Suprapubic skin (tissue), 4 donors: ENCODE data around the gene NEURL1. TPM values are rescaled to one million over a fixed set of nuclear protein-coding genes. Genes with fewer than 3 reads are reported as not detected.

Experiments used
- DNase-seq, 2 donors: peaks; one replicate each; pipeline ENCODE4 v3.0.0-alpha.2; 2019; ENCODE audit warnings: low spot score in 2 of 2
- H3K27ac ChIP-seq: fragments of 200-600 bp; sonication (generic); one replicate; pipeline ENCODE4 v1.5.1; 2019
- H3K27me3 ChIP-seq: fragments of 200-600 bp; sonication (generic); one replicate; pipeline ENCODE4 v1.5.1; 2019
- H3K36me3 ChIP-seq: fragments of 200-600 bp; sonication (generic); one replicate; pipeline ENCODE4 v1.5.1; 2019
- H3K4me1 ChIP-seq: fragments of 200-600 bp; sonication (generic); one replicate; pipeline ENCODE4 v1.5.1; 2019
- H3K4me3 ChIP-seq: fragments of 200-600 bp; sonication (generic); one replicate; pipeline ENCODE4 v1.5.1; 2019; ENCODE audit warnings: mild to moderate bottlenecking
- H3K9me3 ChIP-seq: fragments of 200-600 bp; sonication (generic); one replicate; pipeline ENCODE4 v1.5.1; 2019
- CTCF ChIP-seq, 2 donors: fragments of 200-600 bp in 1 of 2; fragments of 450-650 bp in 1 of 2; sonication (generic) in 1 of 2; IDR thresholded peaks; one replicate each; pipeline ENCODE4 v1.5.1; 2016 to 2019; ENCODE audit warnings: antibody characterized with exemption in 2 of 2, mild to moderate bottlenecking in 1 of 2, moderate library complexity in 1 of 2
- EP300 ChIP-seq: sonication (generic); formaldehyde crosslinking; IDR thresholded peaks from one replicate; pipeline ENCODE4 v1.6.1; 2017; ENCODE audit warnings: antibody characterized with exemption
- POLR2A ChIP-seq, 2 donors: fragments of 450-650 bp; IDR thresholded peaks; one replicate each; pipeline ENCODE4 v1.6.1; 2017; ENCODE audit warnings: antibody characterized with exemption in 2 of 2, mild to moderate bottlenecking in 2 of 2, moderate library complexity in 2 of 2
- POLR2AphosphoS5 ChIP-seq, 3 donors: sonication (generic); formaldehyde crosslinking; IDR thresholded peaks; one replicate each; pipeline ENCODE4 v1.6.1; 2017; ENCODE audit warnings: antibody characterized with exemption in 3 of 3
- WGBS: methylation state at CpG from one replicate; pipeline ENCODE4 v1.1.5; 2018; 5-methylcytosine and 5-hydroxymethylcytosine counted together
- total RNA-seq, 4 donors: library from RNA; depleted of rRNA; stranded (reverse); fragments of >200 nt; gene quantifications; one replicate each; pipeline ENCODE4 v1.1.0, GENCODE V29; 2016

Gene NEURL1
- total RNA-seq, 4 donors from 2014 or later = 0.18 to 0.30 TPM; not detected in 2

DNA sequence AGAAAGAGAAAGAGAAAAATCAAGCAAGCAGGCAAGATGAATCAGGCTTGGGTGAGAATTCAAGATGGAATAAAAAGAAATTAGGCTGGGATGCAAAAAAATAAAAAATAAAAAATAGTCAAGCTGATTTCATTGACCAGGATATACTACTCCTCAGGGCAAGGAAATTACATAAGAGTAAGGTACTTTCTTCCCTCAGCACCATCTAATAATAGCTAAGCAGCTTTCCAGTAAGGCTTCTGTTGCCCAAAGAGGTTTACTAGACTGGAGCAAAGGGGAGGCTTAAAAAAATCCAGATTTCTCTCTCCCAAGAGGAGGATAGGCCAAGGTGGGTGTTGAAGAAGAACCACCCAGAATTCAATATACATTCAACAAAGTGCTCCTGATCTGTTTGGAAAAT lies 93.6 kb downstream of the NEURL1 start:
- DNase-seq = no peak
- no peak for TF ChIP-seq EP300
- no peak for TF ChIP-seq CTCF (IDR thresholded peaks at IDR 0.05)
- TF ChIP-seq POLR2A (IDR thresholded peaks at IDR 0.05) = no peak
- TF ChIP-seq POLR2AphosphoS5 (IDR thresholded peaks at IDR 0.05) = no peak
- no peak overlapping the region for H3K4me3 ChIP-seq
- H3K9me3 ChIP-seq = no peaks in the 10 kb centered on the region
- H3K36me3 ChIP-seq = peaks cover 17% of the 10 kb centered on the region
- H3K27ac ChIP-seq = no peak overlapping the region
- peaks cover 10% of the 10 kb centered on the region for H3K4me1 ChIP-seq
- peaks cover 4% of the 10 kb centered on the region for H3K27me3 ChIP-seq

- peaks cover 7% of the 10 kb centered on the region for H3K4me1 ChIP-seq
- H3K9me3 ChIP-seq = no peaks in the 10 kb centered on the region
- H3K4me3 ChIP-seq = no peak overlapping the region
- DNase-seq = no peak
- TF ChIP-seq POLR2A (IDR thresholded peaks at IDR 0.05) (no peak), POLR2AphosphoS5 (IDR thresholded peaks at IDR 0.05) (no peak), CTCF (IDR thresholded peaks at IDR 0.05) (no peak), EP300 (no peak)
- no peak overlapping the region for H3K27ac ChIP-seq
- H3K27me3 ChIP-seq = peaks cover 4% of the 10 kb centered on the region
- WGBS = 86% methylated on average over 15 of the region's 15 CpGs
- peaks cover 17% of the 10 kb centered on the region for H3K36me3 ChIP-seq
Measured at GRCh38 chr10:103589074-103589630, 95.6 kb downstream of the NEURL1 start.

DNA sequence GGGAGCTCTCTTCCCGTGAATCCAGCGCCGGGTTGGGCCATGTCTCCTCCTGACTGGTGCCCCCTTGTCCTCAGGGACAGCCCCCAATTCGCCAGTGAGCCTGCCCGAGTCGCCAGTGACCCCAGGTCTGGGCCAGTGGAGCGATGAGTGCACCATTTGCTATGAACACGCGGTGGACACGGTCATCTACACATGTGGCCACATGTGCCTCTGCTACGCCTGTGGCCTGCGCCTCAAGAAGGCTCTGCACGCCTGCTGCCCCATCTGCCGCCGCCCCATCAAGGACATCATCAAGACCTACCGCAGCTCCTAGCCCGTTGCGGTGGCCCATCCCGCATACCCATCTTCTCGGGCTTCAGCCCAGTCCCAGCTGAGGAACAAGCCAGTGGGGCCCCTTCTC lies 96.6 kb downstream of the NEURL1 start:
- no peaks in the 10 kb centered on the region for H3K4me1 ChIP-seq
- no peak overlapping the region for H3K27ac ChIP-seq
- no peak overlapping the region for H3K4me3 ChIP-seq
- DNase-seq = no peak
- TF ChIP-seq CTCF (IDR thresholded peaks at IDR 0.05) (no peak), POLR2A (IDR thresholded peaks at IDR 0.05) (no peak), EP300 (no peak), POLR2AphosphoS5 (IDR thresholded peaks at IDR 0.05) (no peak)
- WGBS = 93% methylated on average over 10 of the region's 20 CpGs
- peaks cover 17% of the 10 kb centered on the region for H3K36me3 ChIP-seq
- peaks cover under 1% of the 10 kb centered on the region for H3K27me3 ChIP-seq
- H3K9me3 ChIP-seq = no peaks in the 10 kb centered on the region

GRCh38 chr10:103590744-103591291 lies 97.3 kb downstream of the NEURL1 start:
- Histone ChIP-seq H3K27me3 (no peaks in the 10 kb centered on the region), H3K9me3 (no peaks in the 10 kb centered on the region), H3K4me1 (no peaks in the 10 kb centered on the region), H3K36me3 (peaks cover 17% of the 10 kb centered on the region), H3K27ac (no peak overlapping the region), H3K4me3 (no peak overlapping the region)
- DNase-seq = no peak
- TF ChIP-seq POLR2AphosphoS5 (IDR thresholded peaks at IDR 0.05) (no peak), EP300 (no peak), POLR2A (IDR thresholded peaks at IDR 0.05) (no peak), CTCF (IDR thresholded peaks at IDR 0.05) (no peak)
- WGBS = 76% methylated on average over 5 of the region's 6 CpGs

DNA sequence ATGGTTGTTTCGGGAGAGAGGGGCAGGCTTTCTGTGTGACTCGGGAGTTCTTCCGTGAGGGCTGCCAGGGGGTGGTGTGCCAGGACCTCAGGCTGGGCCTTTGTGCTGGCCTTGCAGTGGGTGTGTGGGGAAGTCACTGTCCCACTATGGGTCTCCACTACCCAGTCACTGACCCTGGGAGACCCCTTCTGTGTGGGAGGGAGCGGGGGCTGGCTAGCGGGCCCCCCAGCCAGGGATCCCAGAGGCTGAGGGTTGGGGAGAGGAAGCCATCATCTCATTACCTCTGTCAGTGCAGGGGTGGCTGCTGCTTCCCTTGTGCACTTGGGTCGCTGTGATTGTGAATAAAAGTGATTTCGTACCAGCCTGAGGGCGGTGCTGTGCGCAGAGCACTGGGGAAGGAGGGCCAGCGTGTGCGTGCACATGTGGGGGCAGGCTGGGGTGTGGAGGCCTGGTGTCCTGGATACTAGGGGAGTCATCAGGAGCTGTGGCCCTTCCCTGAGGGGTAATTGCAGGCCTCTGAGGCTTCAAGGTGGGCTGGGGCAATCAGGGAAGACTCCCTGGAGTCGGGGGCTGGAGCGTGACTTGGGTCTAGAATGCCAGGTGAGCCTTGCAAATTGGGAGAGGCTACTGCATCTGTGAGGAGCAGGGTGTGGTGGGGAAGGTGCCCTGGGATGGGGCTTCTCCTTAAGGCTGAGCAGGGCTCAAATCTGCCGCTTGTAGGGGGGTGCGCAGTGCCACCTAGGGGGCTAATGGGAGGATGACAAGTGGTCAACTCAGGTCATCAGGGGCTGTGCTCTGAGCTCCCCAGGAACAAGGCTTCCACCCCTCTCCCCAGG lies 98.9 kb downstream of the NEURL1 start:
- H3K4me1 ChIP-seq = peaks cover 9% of the 10 kb centered on the region
- 81% methylated on average over 11 of the region's 15 CpGs for WGBS
- peaks cover 17% of the 10 kb centered on the region for H3K36me3 ChIP-seq
- no peaks in the 10 kb centered on the region for H3K9me3 ChIP-seq
- H3K4me3 ChIP-seq = no peak overlapping the region
- no peak for DNase-seq
- H3K27ac ChIP-seq = no peak overlapping the region
- peak in 1 of 2 donors; percentile 33 for TF ChIP-seq CTCF (IDR thresholded peaks at IDR 0.05)
- TF ChIP-seq POLR2A (IDR thresholded peaks at IDR 0.05) = no peak
- no peaks in the 10 kb centered on the region for H3K27me3 ChIP-seq
